ENCODE results near the gene RPS25.
"Not testable (repeated sequence)": the region's sequence is repeated elsewhere in the genome, so short reads cannot be mapped to it uniquely, and the experiment has no call there.

Gene RPS25

GRCh38 chr11:119038884-119039283 lies 20.7 kb upstream of the RPS25 start:
- no peak for DNase-seq

DNA sequence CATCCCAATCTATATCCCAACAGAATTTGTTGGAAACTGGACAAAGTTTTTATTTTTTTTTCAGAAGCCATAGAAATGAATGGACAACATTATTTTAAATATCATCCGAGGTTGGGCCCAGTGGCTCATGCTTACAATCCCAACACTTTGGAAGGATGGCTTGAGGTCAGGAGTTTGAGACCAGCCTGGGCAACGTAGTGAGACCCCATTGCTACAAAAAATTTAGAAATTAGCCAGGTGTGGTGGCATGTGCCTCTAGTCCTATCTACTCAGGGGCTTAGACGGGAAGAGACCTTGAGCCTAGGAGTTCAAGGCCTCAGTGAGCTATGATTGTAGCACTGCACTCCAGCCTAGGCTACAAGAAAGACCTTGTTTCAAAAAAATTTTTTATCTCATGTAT lies 16.7 kb upstream of the RPS25 start:
- no peak for DNase-seq

- not testable (repeated sequence) for DNase-seq
Measured at GRCh38 chr11:119033421-119033820, 15.3 kb upstream of the RPS25 start.

DNA sequence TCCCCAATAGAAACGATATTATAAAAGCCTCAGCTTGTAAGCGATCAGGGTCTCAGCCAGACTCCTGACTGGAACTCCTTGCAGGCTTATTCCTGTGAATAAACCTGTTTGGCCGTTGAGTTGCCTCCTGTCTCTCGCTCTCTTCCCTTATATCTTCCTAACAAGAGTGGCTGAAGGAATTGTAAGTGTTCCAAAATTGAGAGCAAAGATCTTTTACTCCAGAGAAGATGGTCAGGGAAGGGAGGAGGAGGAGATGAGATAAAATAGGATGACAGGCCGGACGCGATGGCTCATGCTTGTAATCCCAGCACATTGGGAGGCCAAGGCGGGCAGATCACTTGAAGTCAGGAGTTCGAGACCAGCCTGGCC lies 13.8 kb upstream of the RPS25 start:
- DNase-seq = no peak

DNA sequence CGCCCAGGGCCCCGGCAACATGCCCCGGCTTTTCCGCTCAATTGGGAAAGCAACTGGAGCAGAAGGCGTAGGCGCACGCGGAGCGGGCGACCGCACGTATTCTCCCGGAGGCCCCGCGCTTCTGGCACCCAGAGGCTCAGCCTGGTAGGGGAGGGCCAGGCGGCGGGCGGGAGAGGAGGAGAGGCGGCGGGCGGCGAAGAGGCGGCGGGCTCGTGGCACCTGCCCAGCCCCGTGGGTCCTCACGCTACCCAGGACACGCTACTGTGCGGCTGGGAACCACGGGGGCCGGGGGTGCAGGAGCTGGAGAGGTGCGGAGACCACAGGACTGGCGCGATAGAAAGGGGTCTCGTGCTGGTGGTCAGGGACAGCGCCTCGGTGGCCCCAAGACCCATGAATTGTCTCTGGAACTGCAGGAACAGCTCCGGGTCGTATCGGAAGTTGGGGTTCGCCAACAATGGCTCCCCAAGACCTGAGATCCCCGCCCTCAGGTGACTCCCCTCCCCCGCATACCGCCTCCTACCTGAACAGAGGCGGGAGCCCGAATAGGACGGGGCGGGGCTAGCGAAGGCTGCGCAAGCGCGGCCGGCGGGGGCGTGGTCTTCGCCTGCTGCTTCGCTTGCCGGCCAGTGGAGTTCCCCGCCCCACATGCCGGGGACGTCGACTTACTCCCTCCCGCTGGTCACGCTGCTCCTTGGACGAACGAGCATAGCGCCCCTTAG lies 12.3 kb upstream of the RPS25 start, which contains the start of gene SLC37A4:
Gene SLC37A4 (minus strand): TSS at position 549 of the 719 bp plus-strand sequence.
- peak; percentile 99 for DNase-seq

GRCh38 chr11:119030029-119030328 lies 11.8 kb upstream of the RPS25 start:
- DNase-seq = no peak

DNA sequence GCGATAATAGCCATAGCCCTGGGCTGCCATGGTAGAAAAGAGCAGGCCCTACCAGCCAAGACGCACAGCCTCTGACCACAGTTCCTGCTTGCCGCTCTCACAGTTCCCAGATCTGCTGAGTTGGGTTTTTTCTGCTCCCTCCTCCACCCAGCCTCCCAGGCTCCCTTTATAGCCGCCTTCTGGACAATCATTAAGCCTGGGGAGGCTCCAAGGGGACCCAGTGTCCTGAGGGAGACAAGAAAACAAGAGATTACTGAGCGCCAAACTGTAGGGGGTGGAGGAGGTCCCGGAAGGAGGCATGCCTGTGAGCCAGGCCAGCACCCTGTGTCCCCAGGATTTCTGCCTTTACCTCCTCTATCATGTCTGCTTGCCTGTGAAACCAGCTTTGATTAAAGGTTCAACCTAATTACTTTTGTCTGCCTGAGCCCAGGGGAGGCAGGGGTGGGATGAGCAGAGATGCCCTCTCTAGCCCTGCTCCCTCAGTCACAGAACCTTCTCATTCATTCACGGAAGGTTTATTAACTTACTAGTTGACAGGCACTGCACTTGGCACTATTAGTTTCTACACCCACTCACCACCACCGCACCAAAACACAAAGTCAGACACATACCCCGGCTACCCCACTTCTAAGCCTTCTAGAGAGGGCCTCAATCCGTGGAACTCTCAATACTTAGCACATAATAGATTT lies 11.3 kb upstream of the RPS25 start:
- peak; percentile 37 for DNase-seq

DNA sequence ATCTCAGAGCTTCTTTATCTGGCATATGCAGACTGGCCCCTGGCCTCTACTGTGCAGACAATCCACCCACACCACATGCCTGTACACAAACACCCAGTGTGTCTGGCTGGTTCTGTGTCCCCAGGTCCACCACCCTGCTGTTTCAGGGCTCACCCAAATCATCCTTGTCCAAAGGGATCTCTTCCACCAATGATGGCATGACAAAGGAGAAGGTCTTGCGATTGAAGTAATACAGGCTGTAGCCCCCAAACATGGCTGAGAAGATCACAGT lies 10.9 kb upstream of the RPS25 start:
- no peak for DNase-seq

GRCh38 chr11:119028346-119029068 lies 10.4 kb upstream of the RPS25 start:
- no peak for DNase-seq

GRCh38 chr11:119027561-119028345 lies 9.6 kb upstream of the RPS25 start:
- no peak for DNase-seq

DNA sequence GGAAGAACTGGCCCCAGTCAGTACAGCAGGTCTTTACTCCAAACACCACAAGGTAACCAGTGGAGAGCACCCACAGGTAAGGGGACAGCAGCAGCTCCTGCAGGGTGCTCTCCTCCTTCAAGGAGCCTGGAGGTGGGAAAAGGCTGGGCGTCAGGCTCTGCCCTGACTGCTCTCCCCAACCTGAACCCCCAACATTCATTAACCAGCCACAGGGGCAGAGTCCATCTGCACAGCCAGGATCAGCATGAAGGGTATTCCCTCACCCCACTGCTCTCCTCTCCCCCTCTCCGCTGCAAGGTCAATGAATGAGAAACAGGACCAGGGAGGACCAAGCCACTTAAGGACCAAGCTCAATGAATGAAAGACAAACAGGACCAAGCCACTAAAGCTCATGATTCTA lies 8.8 kb upstream of the RPS25 start:
- no peak for DNase-seq

DNA sequence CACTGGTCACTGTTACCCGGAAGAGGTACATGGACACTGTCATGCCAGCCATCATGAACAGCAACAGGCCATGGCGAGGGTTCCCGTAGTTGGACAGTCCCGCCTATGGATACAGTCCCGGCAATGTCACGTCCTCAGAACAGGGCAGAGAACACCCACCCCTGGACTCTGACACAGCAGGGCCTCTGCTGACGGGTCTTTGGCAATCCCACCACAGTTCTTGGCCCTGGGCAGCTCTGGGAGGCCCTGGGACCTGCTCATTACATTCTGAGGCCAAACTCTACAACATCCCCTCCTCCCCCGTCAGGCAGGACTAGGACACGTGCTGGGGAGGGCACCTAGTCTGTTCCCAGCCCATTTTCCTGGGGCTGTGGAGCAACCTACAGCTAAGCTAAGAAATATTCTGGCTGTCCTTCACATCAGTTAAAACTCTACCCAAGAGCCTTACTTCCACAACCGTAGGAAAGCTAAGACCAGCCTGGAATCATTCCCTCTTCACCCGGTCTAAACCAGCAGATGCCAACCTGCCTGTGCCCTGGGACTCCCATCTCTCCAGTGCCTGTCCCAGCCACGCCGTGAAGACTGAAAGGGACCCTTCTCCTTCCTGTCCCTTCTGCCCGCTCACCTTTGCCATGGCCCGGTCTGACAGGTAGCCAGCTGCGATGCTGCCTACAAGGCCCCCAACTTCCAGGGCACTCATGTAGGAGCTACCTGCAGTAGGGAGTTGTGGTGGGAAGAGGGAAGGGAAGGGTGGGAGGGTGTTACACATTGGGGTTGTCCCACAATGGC lies 8.0 kb upstream of the RPS25 start:
- DNase-seq = no peak

GRCh38 chr11:119025541-119025940 lies 7.4 kb upstream of the RPS25 start:
- DNase-seq = no peak

GRCh38 chr11:119025099-119025473 lies 6.9 kb upstream of the RPS25 start:
- DNase-seq = no peak

GRCh38 chr11:119024430-119025098 lies 6.4 kb upstream of the RPS25 start:
- DNase-seq = no peak

GRCh38 chr11:119023741-119024140 lies 5.6 kb upstream of the RPS25 start:
- DNase-seq = no peak

GRCh38 chr11:119021631-119022030 lies 3.5 kb upstream of the RPS25 start:
- no peak for DNase-seq

DNA sequence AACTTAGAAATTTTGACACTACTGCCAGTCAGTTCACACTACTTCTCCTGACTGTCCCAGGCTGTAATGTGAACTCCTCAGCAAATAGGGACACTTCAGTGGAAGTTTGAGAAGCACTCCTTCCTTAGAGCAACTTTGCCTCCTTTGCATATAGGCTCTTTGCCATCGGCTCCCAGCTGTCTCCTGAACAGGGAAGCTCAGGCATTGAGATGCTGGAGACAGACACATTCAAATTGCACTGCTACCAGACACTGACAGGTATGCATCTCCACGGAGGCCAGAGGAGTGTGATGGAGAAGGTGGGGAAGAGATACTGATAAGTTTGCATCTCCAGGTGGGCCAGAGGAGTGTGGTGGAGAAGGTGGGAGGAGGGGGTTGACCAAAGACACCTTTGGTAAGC lies 1.9 kb upstream of the RPS25 start:
- no peak for DNase-seq

GRCh38 chr11:119017377-119017776 lies 766 bp downstream of the RPS25 start:
- DNase-seq = not testable (repeated sequence)

- no peak for DNase-seq
Measured at GRCh38 chr11:119016216-119017009, 1.7 kb downstream of the RPS25 start.

- no peak for DNase-seq
Measured at GRCh38 chr11:119015054-119015611, 3.0 kb downstream of the RPS25 start.

Measured in activated CD4-positive, alpha-beta T cell treated with anti-CD3 and anti-CD28 coated beads, Interleukin-10, Interleukin-2, amounts not matched to agents 100 ng/mL and 50 ng/mL, durations not matched to agents 16 hours and 8 hours (primary cell).